Activated CD4-positive, CD25-positive, alpha-beta regulatory T cell (primary cell): ENCODE measurements around the gene APBB2.

Experiments
- DNase-seq, 4 experiments: peaks; one replicate each; lab custom pipeline; 2025; lab: John Stamatoyannopoulos, UW

Gene APBB2

GRCh38 chr4:41215969-41216293, 1.6 kb upstream of the APBB2 start:
- DNase-seq = no peak

- no peak for DNase-seq
These were observed 813 bp upstream of the APBB2 start for GRCh38 chr4:41215155-41215554.

DNA sequence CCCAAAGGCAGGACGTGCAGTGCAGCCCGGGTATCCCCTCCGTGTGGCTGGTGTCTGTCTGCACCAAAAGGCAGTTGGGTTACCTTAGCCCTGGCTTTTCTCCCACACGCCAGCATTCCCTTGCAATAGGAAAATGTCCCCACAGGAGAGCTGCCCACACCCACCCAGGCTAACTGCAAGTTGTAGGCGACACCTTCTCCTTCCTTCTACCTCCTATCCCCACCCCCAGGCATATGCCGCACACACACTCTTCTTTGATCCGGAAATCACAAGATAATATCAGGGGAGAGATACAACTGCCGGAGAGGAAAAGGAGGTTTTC, 444 bp upstream of the APBB2 start:
- no peak for DNase-seq

DNA sequence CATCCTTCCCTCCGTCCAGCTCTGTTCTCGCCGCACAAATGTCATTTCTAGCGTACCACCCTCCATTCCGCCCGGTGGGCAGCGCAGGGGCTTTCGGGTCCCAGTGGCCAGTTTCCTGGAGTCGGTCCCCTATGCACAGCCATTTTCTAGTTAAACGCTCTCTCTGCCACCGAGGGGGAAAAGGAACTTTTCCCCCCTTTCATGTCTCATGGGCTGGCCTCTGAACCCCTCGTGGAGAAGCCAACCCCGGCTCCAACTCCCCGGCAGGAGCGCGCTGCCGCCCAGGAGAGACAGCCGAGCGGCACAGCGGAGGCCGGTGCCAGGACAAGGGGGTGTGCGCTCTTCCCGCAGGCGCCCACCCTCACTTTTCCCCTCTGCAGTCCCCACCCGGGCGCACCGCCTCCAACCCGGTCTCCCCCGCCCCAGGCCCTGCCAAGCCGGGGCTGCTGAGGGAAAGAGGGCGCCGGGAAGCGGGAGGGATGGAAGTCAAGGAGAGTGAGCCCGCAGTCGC, 662 bp downstream of the APBB2 start:
- DNase-seq = no peak

DNA sequence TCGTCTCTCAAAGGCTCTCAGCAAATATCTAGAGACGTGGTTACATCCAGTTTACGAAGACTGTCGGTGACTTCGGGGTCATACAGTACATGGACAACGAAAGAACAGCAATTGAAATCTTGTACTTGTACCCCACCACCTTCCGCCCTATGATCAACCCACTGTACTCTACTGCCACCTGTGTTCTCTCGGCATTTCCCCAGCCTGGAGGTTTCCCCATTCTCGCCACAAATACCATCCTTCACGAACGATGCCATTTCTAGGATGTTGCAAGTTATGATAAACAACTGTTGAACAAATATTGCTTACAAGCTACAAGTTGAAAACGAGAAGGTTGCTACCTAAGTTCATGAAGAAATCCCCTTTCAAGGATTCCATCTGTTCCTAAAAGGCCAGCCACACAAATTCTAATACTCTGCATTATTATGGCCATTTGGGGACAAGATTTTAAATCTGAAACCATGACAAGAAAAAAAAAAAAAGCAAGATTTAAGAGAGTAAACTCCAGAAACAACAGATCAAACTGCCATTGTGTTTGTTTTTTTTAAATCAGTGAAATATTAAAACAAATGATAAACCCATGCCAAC, 1.6 kb downstream of the APBB2 start:
- no peak for DNase-seq

DNA sequence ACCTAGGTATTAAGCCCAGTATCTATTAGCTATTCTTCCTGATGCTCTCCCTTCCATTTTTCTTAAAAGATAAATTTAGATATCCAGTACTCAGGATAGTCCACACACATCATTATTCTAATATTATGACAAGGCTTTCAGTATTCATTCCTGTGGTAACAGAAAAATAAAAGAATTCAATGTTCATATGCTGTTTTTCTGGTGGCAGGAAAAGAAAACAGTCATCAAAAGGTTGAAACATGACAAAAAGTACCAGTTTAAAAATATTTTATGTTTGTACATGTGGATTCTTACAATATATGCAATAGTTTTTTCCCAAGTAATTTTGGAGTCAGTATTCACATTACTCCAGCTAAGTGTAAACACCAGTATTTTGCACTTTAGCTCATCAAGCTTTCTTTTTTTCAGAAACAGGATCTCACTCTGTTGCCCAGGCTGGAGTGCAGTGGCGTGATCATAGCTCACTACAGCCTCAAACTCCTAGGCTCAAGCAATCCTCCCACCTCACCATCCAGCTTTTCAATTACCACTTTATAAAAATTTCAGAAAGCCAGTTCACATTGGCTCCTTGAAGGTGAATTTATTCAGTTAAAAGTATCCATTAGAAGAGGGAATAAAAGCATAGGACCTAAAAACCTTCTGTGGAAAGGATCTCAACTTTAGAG, 2.3 kb downstream of the APBB2 start:
- no peak for DNase-seq

- no peak for DNase-seq
These were observed 4.4 kb downstream of the APBB2 start for GRCh38 chr4:41209901-41210300.

- DNase-seq = no peak
These were observed 5.2 kb downstream of the APBB2 start for GRCh38 chr4:41209187-41209586.

GRCh38 chr4:41207291-41207831, 7.0 kb downstream of the APBB2 start:
- DNase-seq = no peak

DNA sequence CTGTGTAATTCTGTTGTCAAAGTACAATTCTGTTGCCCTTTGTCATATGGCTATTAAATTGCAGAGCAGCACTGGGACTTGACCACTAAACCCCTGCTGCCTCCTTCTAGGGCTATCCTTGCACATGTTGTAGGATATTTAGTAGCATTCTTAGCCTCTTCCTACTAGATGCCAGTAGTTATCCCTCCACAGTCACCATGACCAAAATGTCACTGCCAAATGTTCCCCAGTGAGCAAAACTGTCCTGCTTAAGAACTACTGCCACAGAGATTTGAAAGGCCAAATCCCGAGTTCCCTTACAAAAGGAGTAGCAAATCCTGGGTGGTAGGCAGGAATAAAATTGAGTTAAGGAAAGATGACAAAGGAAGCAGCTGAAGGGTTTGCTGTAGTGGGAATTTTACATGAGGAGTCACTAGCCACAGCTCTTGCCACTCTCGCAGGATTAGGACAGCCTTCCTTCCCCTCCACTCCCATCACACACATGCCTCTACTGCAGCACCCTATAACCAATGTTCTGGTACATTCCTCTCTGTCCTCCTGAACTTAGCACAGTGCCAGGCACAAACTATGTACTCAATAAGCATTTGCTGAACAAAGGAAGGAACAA, 8.4 kb downstream of the APBB2 start:
- DNase-seq = no peak

- no peak for DNase-seq
These were observed 9.2 kb downstream of the APBB2 start for GRCh38 chr4:41205130-41205529.

DNA sequence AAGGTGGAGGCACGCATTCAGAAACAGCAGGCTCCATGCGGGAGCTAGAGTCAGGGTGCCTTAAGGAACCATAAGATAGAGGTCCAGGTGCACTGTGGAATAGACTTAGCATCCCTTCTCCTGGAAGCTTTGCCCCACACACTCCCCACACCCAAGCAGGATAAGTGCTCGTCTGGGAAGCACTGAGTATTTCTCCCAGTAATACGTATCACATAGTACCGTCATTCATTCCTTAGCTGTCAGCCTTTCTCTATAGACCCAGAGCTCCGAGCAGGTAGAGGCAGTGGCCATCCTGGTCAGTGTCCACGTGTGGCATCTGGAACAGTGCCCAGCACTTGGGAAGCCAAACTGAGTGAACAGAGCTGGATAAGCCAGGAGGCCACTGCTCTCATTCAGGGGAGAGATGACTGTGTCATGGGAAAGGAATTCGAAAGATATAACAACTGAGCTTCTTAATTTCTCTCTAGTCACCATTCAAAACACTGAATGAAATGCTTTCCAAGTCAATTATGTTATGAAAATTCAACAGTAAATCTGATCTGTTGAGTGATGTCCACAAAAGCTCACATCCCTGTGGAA, 9.9 kb downstream of the APBB2 start:
- DNase-seq = no peak

GRCh38 chr4:41203841-41204240, 10.5 kb downstream of the APBB2 start:
- no peak for DNase-seq

- DNase-seq = no peak
These were observed 11.3 kb downstream of the APBB2 start for GRCh38 chr4:41202820-41203568.

GRCh38 chr4:41202356-41202755, 12.0 kb downstream of the APBB2 start:
- DNase-seq = no peak

DNA sequence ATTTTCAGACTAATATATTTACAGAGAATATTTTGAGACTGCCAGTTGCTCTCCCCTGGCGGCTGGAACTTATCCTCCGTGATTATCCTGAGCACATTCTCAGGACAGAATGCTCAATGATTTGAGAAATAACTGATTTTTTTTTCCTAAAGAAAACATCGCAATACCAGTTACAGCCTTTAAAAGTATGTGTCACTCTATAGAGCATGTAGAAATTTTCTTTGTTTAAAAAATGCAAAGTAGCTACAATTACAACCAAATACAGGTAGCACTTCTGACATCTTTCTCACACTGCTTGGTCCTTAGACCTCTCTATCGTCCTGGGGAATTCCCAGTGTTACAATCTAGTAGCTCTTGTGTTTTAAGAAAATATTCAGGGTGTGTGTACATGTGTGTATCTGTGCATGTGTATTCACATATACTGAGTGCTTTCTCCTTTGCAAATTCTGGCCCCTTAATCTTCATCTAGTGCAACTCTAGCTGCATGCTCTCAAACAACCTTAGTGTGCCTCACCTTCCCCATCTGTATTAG, 13.8 kb downstream of the APBB2 start:
- DNase-seq = no peak

DNA sequence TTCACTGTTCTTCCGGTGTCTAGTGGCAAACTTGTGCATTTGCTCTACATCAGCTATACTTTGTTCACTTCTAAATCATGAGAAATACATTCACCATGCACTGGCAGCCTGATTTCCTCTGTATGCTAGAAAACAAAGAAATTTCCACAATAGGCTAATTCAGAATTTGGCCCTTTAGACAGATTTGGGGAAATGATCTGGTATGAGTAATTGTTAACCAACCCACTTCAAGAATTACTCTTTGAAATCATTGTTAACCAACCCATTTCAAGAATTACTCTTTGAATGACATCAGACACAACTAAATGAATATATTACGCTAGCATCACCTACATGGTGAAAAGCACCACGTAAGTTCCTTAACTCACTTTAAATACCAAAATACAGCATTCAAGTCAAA, 14.6 kb downstream of the APBB2 start:
- DNase-seq = no peak

DNA sequence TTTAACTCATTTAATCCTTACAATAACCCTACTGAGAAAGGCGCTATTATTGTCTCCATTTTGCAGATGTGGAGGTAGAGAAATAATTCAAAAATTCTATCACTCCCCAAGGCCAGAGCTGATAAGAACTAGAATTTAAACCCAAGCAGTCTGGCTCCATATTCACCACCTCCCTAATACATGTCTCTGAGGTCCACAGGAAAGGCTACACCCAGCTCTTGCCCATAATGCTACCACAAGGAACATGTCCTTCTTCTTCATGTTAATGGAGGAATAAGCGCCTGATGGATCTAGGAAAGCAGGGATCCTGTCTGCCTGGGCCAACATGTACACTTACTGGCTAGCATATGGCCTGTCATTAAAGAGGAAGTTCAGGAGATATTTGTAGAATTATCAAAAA, 16.3 kb downstream of the APBB2 start:
- DNase-seq = no peak

DNA sequence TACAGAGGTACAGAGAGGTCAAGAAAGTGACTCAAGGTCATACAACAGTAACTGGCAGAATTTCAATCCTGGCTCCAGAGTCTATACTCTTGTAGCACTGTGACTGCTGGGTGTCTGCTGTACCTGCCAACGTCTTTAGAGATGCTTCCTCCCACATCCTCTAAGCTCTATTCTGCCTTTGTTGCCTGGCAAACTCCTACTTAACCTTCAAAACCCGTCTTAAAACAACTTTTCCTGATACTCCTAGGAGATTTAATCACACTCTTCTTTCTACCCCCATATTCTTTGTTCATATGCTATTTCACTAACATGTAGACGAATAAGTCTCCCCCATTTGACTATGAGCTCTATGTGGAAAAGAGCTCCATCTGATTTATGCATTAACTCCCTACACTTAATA, 16.8 kb downstream of the APBB2 start:
- DNase-seq = no peak

GRCh38 chr4:41196633-41197332, 17.6 kb downstream of the APBB2 start:
- DNase-seq = no peak

DNA sequence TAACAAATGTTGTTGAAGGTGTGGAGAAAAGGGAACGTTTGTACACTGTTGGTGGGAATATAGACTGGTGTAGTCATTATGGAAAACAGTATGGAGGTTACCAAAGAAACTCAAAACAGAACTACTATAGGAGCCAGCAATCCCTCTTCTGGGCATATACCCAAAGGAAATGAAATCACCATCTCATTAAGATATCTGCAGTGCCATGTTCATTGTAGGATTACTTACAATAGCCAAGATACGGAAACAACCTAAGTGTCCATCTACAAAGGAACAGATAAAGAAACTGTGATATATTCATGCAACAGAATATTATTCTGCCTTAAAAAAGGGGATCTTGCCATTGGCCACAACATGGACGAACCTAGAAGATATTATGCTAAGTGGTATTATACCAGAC, 22.2 kb downstream of the APBB2 start:
- DNase-seq = no peak

DNA sequence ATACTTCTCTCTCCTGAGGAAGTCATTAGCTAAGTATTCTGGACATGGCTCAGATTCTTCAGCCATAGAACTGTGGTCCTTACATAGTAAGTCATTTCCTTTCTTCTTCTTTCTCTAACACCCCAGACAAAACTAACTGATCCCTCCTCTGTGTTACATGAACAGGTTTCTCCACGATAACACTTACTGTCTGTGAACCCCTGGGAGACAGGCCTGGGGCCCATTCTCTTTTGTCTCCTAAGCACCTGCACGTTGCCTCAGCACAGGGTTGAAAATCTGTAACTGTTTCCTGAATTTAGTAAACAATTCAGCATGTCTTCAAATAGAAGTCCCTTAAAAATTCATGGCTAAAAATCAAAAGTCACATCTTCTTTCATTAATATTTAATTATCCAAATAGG, 24.7 kb downstream of the APBB2 start:
- no peak for DNase-seq
